HepG2 (cell line): ENCODE measurements around the gene NAP1L4.

Experiments used
- FOSL1 ChIP-seq: sonication (generic); formaldehyde crosslinking; IDR thresholded peaks from 2 replicates; pipeline ENCODE4 v1.9.0; 2021; ENCODE audit warnings: missing genetic modification reagents, borderline replicate concordance
- FOSL2 ChIP-seq: sonication (generic); formaldehyde crosslinking; IDR thresholded peaks from 2 replicates; pipeline ENCODE4 v1.4.0; 2020; ENCODE audit warnings: missing genetic modification reagents
- IRX3 ChIP-seq: sonication (generic); formaldehyde crosslinking; IDR thresholded peaks from 2 replicates; pipeline ENCODE4 v1.8.1; 2023; ENCODE audit warnings: mild to moderate bottlenecking, low read depth, missing genetic modification reagents, borderline replicate concordance
- SRSF1 ChIP-seq: fragments of 200-400 bp; formaldehyde crosslinking; optimal IDR thresholded peaks from 2 replicates; pipeline ENCODE3; 2017; ENCODE audit warnings: mild to moderate bottlenecking, low read depth, low read length, moderate library complexity
- ZBTB7A ChIP-seq: sonication (generic); formaldehyde crosslinking; IDR thresholded peaks from 2 replicates; pipeline ENCODE4 v1.8.0; 2022; ENCODE audit warnings: mild to moderate bottlenecking, missing genetic modification reagents
- ZNF292 ChIP-seq: sonication (generic); formaldehyde crosslinking; IDR thresholded peaks from 2 replicates; pipeline ENCODE4 v1.8.1; 2022; ENCODE audit warnings: mild to moderate bottlenecking, low read depth, missing genetic modification reagents, borderline replicate concordance
- TF ChIP-seq, protein P1 (sequence below): IDR thresholded peaks from 2 replicates; pipeline ENCODE4 v1.6.1; 2016; ENCODE audit warnings: missing genetic modification reagents, missing compliant biosample characterization
- TF ChIP-seq, protein P2 (sequence below): sonication (generic); formaldehyde crosslinking; IDR thresholded peaks from 2 replicates; pipeline ENCODE4 v1.5.0; 2020; ENCODE audit warnings: missing genetic modification reagents
- TF ChIP-seq, protein P3 (sequence below): sonication (generic); formaldehyde crosslinking; IDR thresholded peaks from 2 replicates; pipeline ENCODE4 v1.4.0; 2020; ENCODE audit warnings: mild to moderate bottlenecking, missing genetic modification reagents

DNA sequence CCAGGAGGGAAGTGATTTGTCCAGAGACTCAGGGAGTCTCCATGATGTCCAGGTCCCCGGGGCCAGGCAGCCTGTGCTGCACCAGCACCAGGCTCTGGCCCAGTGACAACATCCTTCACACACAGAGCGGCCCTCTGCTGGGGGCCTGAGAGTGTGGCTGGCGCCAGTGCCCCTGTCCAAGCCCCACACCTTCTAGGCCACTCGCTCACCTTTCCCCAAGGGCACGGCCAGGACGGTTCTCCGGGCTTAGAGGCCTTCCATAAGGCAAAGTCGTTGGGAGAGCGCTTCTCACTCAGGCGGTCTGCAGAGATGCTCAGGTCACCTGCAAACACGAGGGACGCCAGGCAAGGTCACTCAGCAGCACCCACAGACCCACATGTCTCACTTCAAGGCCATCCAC lies 27.9 kb upstream of the NAP1L4 start:
- TF ChIP-seq, protein P1, sequence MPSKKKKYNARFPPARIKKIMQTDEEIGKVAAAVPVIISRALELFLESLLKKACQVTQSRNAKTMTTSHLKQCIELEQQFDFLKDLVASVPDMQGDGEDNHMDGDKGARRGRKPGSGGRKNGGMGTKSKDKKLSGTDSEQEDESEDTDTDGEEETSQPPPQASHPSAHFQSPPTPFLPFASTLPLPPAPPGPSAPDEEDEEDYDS (CRISPR knock-in tag) = no peak
- TF ChIP-seq FOSL1 = no peak
- TF ChIP-seq ZNF292 (CRISPR knock-in tag) = no peak
- TF ChIP-seq IRX3 = no peak
- TF ChIP-seq ZBTB7A (CRISPR knock-in tag) = no peak
- TF ChIP-seq SRSF1 = no peak
- TF ChIP-seq, protein P2, sequence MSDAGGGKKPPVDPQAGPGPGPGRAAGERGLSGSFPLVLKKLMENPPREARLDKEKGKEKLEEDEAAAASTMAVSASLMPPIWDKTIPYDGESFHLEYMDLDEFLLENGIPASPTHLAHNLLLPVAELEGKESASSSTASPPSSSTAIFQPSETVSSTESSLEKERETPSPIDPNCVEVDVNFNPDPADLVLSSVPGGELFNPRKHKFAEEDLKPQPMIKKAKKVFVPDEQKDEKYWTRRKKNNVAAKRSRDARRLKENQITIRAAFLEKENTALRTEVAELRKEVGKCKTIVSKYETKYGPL (CRISPR knock-in tag) = no peak
- no peak for TF ChIP-seq FOSL2
- TF ChIP-seq, protein P3, sequence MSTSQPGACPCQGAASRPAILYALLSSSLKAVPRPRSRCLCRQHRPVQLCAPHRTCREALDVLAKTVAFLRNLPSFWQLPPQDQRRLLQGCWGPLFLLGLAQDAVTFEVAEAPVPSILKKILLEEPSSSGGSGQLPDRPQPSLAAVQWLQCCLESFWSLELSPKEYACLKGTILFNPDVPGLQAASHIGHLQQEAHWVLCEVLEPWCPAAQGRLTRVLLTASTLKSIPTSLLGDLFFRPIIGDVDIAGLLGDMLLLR (CRISPR knock-in tag) = no peak
